GM18498 (cell line): ENCODE data around the gene ALOXE3.
A peak's percentile ranks its signal among the peaks of the same experiment; 100 is the strongest.
"Not testable (repeated sequence)": the region's sequence is repeated elsewhere in the genome, so short reads cannot be mapped to it uniquely, and the experiment has no call there.

Source experiments
- ATAC-seq: cut with Tn5 transposase; IDR thresholded peaks from one replicate; pipeline ENCODE4 v1.9.1; 2021; ENCODE audit warnings: mild to moderate bottlenecking, moderate library complexity; ENCODE audit not compliant: unreplicated experiment

The ALOXE3 gene

GRCh38 chr17:8100763-8101162, 17.6 kb downstream of the ALOXE3 start:
- no peak for ATAC-seq

- no peak for ATAC-seq
Observed at GRCh38 chr17:8100111-8100510, 18.2 kb downstream of the ALOXE3 start.

GRCh38 chr17:8096541-8096940, 21.8 kb downstream of the ALOXE3 start:
- no peak for ATAC-seq

GRCh38 chr17:8095361-8095760, 23.0 kb downstream of the ALOXE3 start:
- ATAC-seq = no peak

GRCh38 chr17:8091033-8091687, 27.2 kb downstream of the ALOXE3 start:
- ATAC-seq = no peak

- no peak for ATAC-seq
Observed at GRCh38 chr17:8089728-8090127, 28.6 kb downstream of the ALOXE3 start.

- no peak for ATAC-seq
Observed at GRCh38 chr17:8087952-8088230, 30.4 kb downstream of the ALOXE3 start.

GRCh38 chr17:8087075-8087951, 31.0 kb downstream of the ALOXE3 start, which contains the start of gene ALOX12B:
TSS of gene ALOX12B (minus strand) at chr17:8087716. CDS start at chr17:8087442, 274 bp downstream.
- no peak for ATAC-seq

- no peak for ATAC-seq
Observed at GRCh38 chr17:8084250-8084649, 34.1 kb downstream of the ALOXE3 start.

- no peak for ATAC-seq
Observed at GRCh38 chr17:8082292-8082691, 36.0 kb downstream of the ALOXE3 start.

- ATAC-seq = no peak
Observed at GRCh38 chr17:8081876-8082275, 36.4 kb downstream of the ALOXE3 start.

GRCh38 chr17:8080799-8081219, 37.5 kb downstream of the ALOXE3 start:
- no peak for ATAC-seq

- ATAC-seq = no peak
Observed at GRCh38 chr17:8080208-8080798, 38.0 kb downstream of the ALOXE3 start.

- peak; percentile 57 for ATAC-seq
Observed at GRCh38 chr17:8079291-8080207, 38.8 kb downstream of the ALOXE3 start.

- not testable (repeated sequence) for ATAC-seq
Observed at GRCh38 chr17:8077939-8078338, 40.4 kb downstream of the ALOXE3 start.

GRCh38 chr17:8076502-8077266, 41.6 kb downstream of the ALOXE3 start:
- no peak for ATAC-seq

GRCh38 chr17:8075574-8076342, 42.6 kb downstream of the ALOXE3 start:
- no peak for ATAC-seq

GRCh38 chr17:8075081-8075480, 43.2 kb downstream of the ALOXE3 start:
- ATAC-seq = no peak

- no peak for ATAC-seq
Observed at GRCh38 chr17:8074554-8074953, 43.8 kb downstream of the ALOXE3 start.
